AG10803 (cell line): ENCODE results near the gene PALD1.

Source experiments
- DNase-seq: peaks from one replicate; pipeline ENCODE4 v3.0.0; 2010; ENCODE audit warnings: low read depth
- H3K4me3 ChIP-seq: 2 replicates; pipeline ENCODE4 v1.5.1; 2011; ENCODE audit warnings: mild to moderate bottlenecking, low read length, control low read depth
- TF ChIP-seq, protein P1 (sequence below): conservative IDR thresholded peaks from 2 replicates; pipeline ENCODE4 v1.5.1; 2011; ENCODE audit warnings: mild to moderate bottlenecking, low read length, control low read depth, inconsistent platforms

The PALD1 gene

DNA sequence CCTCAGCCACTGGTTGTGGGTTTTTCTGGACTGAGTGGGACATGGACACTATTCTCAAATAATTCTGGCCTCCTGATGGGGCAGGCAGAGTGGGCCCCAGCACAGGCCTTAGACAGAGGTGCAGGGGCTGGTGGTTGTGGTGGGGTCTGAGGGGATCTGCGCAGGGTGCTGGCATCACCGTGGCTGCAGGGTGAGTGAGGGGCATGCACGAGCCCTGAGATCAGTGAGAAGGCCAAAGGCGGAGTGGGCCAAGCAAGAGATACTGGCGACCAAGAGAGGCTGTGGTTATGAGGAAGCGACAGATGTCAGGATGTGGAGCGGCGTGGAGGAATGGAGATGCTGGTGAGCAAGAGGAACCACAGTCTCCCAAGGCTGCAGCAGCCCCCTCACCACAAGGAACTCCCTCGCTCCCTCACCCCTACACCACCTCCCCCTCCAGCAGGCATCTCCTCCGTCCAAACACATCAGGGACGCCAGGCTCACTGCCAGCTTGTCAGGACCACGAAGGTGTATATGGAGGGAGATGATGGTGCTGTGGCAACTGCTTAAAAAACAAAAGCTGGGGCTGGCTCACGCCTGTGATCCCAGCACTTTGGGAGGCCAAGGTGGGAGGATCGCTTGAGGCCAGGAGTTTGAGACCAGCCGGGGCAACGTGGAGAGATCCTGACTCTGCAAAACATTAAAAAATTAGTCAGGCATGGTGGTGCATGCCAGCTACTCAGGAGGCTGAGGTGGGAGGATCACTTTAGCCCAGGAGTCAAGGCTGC lies 114.4 kb downstream of the PALD1 start:
- TF ChIP-seq, protein P1, sequence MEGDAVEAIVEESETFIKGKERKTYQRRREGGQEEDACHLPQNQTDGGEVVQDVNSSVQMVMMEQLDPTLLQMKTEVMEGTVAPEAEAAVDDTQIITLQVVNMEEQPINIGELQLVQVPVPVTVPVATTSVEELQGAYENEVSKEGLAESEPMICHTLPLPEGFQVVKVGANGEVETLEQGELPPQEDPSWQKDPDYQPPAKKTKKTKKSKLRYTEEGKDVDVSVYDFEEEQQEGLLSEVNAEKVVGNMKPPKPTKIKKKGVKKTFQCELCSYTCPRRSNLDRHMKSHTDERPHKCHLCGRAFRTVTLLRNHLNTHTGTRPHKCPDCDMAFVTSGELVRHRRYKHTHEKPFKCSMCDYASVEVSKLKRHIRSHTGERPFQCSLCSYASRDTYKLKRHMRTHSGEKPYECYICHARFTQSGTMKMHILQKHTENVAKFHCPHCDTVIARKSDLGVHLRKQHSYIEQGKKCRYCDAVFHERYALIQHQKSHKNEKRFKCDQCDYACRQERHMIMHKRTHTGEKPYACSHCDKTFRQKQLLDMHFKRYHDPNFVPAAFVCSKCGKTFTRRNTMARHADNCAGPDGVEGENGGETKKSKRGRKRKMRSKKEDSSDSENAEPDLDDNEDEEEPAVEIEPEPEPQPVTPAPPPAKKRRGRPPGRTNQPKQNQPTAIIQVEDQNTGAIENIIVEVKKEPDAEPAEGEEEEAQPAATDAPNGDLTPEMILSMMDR = no peak
- no peak for DNase-seq
- no peak overlapping the region for H3K4me3 ChIP-seq

DNA sequence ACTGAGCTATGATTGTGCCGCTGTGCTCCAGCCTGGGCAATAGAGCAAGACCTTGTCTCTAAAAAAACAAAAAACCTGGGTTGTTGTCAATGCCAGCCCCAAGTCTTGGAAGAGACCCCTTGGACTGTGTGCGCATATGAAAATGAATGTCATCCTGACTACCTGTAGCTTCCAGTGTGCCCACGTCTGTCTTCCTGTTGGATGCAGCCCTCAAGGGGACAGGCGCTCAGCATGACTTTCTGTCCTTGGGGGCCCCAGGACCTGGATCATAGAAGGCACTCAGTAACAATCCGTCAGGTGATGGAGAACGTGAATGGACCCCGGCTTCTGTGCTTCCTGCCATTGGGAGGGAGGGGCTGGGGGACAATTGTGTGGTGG lies 114.9 kb downstream of the PALD1 start:
- DNase-seq = no peak
- H3K4me3 ChIP-seq = no peak overlapping the region
- TF ChIP-seq, protein P1 = no peak

DNA sequence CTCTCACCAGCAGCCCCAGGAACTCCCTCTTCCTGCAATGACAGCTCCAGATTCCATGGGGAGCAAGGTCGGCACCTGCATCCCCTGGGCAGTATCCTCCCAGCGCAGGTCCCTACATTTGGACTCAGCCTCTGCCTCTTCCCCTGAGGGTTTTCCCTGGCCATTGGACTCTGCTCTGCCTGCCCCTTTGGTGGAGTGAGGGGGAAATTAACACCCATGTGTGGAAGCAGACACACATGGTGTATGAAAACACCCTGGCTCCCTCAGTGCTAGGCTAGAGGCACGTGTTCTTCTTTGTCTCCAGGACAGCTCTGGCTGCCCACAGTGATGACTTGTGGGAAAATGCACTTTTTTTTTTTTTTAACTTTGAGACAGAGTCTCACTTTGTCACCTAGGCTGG lies 115.6 kb downstream of the PALD1 start:
- no peak overlapping the region for H3K4me3 ChIP-seq
- no peak for DNase-seq
- TF ChIP-seq, protein P1 = no peak

DNA sequence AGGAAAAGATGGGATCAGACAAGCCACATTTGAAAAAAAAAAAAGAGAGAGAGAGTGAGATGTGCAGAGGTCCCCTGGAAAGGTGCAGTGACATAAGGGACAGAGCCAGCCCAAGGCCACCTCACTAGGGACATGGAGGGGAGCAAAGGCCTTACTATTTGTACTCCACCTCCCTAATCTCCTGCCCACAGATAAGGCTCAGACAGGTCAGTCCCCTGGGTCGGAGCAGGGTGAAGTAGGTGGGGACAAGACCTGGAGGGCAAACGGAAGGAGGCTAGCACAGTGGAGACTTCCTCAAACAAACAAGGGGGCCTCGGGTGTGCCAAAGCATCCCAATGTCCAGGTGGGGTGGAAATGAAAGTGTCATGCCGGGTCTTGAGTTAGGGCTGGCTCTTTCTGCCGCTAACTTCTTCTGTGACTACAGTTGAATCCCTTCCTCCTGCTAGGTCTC lies 117.0 kb downstream of the PALD1 start:
- TF ChIP-seq, protein P1 = no peak
- DNase-seq = no peak
- H3K4me3 ChIP-seq = no peak overlapping the region

DNA sequence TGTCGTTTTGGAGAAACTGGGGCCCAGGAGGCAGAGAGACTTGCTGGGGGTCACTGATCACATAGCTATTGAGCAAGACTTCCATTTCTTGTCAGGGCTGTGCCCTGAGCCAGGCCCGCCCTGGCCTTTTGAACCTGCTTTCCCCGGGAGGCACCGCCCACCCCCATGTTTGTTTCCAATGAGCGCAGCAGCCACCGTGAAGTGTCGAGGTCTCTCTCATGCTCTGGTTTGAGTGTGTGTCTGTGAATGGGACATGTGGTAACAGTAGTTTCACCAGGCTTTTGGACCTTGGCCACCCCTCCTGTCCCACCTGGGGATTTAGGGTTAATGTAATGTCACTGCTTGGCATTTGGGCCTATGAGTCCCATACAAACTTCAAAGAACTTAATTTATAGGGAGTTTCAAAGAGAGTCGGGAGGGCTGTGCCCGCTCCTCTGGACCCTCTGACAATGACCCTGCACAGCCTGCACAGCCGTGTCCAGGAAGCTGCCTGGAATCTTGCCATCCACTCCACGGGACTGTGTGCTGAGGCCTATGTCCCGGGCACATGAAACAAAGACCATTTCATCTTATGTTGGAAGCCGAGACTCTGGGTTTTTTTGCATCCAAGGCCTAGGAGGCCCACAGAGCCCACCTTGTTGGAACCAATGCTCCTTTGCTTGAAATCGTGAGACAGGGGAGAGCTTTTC lies 117.7 kb downstream of the PALD1 start:
- TF ChIP-seq, protein P1 = no peak
- no peak overlapping the region for H3K4me3 ChIP-seq
- no peak for DNase-seq

DNA sequence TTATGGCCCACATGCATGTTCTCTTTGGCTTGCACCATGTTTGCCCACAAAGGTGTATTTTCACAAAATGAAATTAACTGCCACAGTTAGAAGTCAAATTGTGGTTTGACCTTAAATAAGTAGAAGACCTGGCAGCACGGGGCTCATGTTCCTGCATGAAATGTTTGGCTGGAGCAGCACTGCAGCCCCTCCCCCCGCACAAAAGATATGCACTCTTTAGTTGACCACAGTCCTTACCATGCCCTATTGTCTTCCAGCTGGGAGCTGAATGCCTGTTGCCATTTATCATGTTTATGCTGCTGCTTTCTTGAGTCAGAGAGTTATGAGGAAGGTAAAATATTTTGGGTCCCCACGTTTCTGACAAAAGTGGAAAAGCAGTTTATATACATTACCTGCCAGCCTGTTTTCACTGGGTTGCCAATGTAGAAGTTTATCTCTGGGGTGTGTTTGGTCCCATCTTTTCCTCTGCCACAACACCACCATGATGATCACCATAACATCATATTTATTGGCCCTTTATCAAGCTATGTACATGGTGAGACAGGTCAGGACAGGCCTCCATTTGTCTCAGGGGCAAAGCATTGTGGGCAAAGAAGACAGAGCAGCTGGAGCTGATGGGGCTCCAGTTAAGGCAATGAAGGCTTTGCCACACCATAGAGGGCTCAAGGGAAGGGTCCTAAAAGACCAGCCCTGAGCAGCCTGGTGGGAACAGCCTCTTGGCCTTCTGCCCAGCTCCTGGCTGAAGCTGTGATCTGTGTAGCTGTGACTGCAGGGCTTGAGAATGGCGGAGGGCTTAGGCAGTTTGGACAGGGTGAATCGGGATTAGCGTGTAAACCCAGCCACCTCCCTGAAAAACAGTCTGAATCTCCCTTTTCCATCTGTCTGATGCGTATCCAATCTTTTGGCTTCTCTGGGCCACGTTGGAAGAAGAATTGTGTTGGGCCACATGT lies 118.6 kb downstream of the PALD1 start:
- H3K4me3 ChIP-seq = no peak overlapping the region
- TF ChIP-seq, protein P1 = no peak
- no peak for DNase-seq
